NCI-H526 treated with DMSO at 0.1 percent for 48 hours (cell line): ENCODE results near the gene NEDD4L.
A peak's percentile ranks its signal among the peaks of the same experiment; 100 is the strongest.

ENCODE experiments used
- DNase-seq: peaks from one replicate; lab custom pipeline; 2025; lab: John Stamatoyannopoulos, UW

Gene NEDD4L

GRCh38 chr18:58054041-58054781 lies 10.2 kb downstream of the NEDD4L start:
- no peak for DNase-seq

GRCh38 chr18:58055890-58056558 lies 12.0 kb downstream of the NEDD4L start:
- DNase-seq: no peak

- DNase-seq: no peak
Observed at GRCh38 chr18:58056852-58057251, 12.8 kb downstream of the NEDD4L start.

GRCh38 chr18:58057291-58057965 lies 13.4 kb downstream of the NEDD4L start:
- no peak for DNase-seq

- no peak for DNase-seq
Observed at GRCh38 chr18:58058720-58059119, 14.7 kb downstream of the NEDD4L start.

GRCh38 chr18:58060254-58060653 lies 16.2 kb downstream of the NEDD4L start:
- DNase-seq: no peak

- DNase-seq: no peak
Observed at GRCh38 chr18:58061349-58061748, 17.3 kb downstream of the NEDD4L start.

GRCh38 chr18:58064406-58064998 lies 20.5 kb downstream of the NEDD4L start:
- DNase-seq: peak; percentile 97

- DNase-seq: no peak
Observed at GRCh38 chr18:58065956-58066355, 21.9 kb downstream of the NEDD4L start.

GRCh38 chr18:58067601-58068000 lies 23.6 kb downstream of the NEDD4L start:
- DNase-seq: no peak

GRCh38 chr18:58069099-58069498 lies 25.1 kb downstream of the NEDD4L start:
- no peak for DNase-seq

GRCh38 chr18:58069721-58070292 lies 25.8 kb downstream of the NEDD4L start:
- no peak for DNase-seq

- DNase-seq: no peak
Observed at GRCh38 chr18:58076052-58076451, 32.0 kb downstream of the NEDD4L start.

GRCh38 chr18:58077329-58077728 lies 33.3 kb downstream of the NEDD4L start:
- no peak for DNase-seq

GRCh38 chr18:58078889-58079573 lies 35.0 kb downstream of the NEDD4L start:
- DNase-seq: no peak

GRCh38 chr18:58080451-58080850 lies 36.4 kb downstream of the NEDD4L start:
- peak; percentile 65 for DNase-seq

GRCh38 chr18:58087928-58088690 lies 44.1 kb downstream of the NEDD4L start:
- DNase-seq: no peak

GRCh38 chr18:58088691-58089065 lies 44.7 kb downstream of the NEDD4L start:
- no peak for DNase-seq

GRCh38 chr18:58091099-58091611 lies 47.1 kb downstream of the NEDD4L start:
- DNase-seq: no peak

GRCh38 chr18:58093311-58093803 lies 49.3 kb downstream of the NEDD4L start:
- no peak for DNase-seq

- no peak for DNase-seq
Observed at GRCh38 chr18:58095222-58095621, 51.2 kb downstream of the NEDD4L start.
